GM12878 (cell line): ENCODE measurements around the gene NR1D1. TPM values are rescaled to one million over a fixed set of nuclear protein-coding genes. Genes with fewer than 3 reads are reported as not detected.

ENCODE experiments used
- ATAC-seq: fragments of 200-7000 bp; cut with Tn5 transposase; 3 replicates; pipeline ENCODE4 v1.9.1; 2020; ENCODE audit warnings: mild to moderate bottlenecking, moderate library complexity
- BruUV-seq: library from RNA; stranded (reverse); fragments of 400-500 nt; replicated peaks from 2 replicates; lab custom pipeline; 2021; lab: Mats Ljungman, UMichigan
- CTCF ChIA-PET: fragments of 300-600 bp; sonication (Branson Sonifier 250); formaldehyde crosslinking; extraction: SDS; loops from one replicate; lab custom pipeline; 2021; ENCODE audit warnings: inconsistent platforms; lab: Yijun Ruan, JAX
- POLR2A ChIA-PET: fragments of 350-600 bp; formaldehyde crosslinking; extraction: SDS; loops from one replicate; lab custom pipeline; 2021; ENCODE audit warnings: inconsistent platforms; lab: Charles Lee
- RAD21 ChIA-PET: fragments of 300-600 bp; sonication (Branson Sonifier 250); formaldehyde crosslinking; loops from one replicate; lab custom pipeline; 2023; ENCODE audit warnings: antibody characterized with exemption; ENCODE audit not compliant: unreplicated experiment; lab: Charles Lee
- SMC1A ChIA-PET: fragments of 300-600 bp; sonication (Branson Sonifier 250); formaldehyde crosslinking; loops from one replicate; lab custom pipeline; 2023; ENCODE audit not compliant: unreplicated experiment, uncharacterized antibody; lab: Charles Lee
- DNase-seq: peaks from one replicate; pipeline ENCODE4 v3.0.0-alpha.2; 2011; ENCODE audit warnings: low read depth, low spot score
- FAIRE-seq: peaks from 3 replicates; lab custom pipeline; 2011; peaks lifted over from hg19 to GRCh38; lab: Jason Lieb, UNC
- H2AFZ ChIP-seq: 2 replicates; pipeline ENCODE4 v1.6.0; 2011; ENCODE audit warnings: low read depth, low read length, control low read depth; ENCODE audit not compliant: control insufficient read depth
- H3K27ac ChIP-seq: 2 replicates; pipeline ENCODE4 v1.5.1; 2011; ENCODE audit warnings: control low read depth; ENCODE audit not compliant: control insufficient read depth, insufficient read depth
- H3K27me3 ChIP-seq, 2 experiments: replicated peaks in 1 of 2; 2 replicates each; pipeline versions ENCODE4 v1.6.0 to v1.6.1; 2011; ENCODE audit warnings: low read length in 1 of 2; ENCODE audit not compliant: control insufficient read depth in 2 of 2, insufficient read depth in 2 of 2
- H3K36me3 ChIP-seq, 2 experiments: 2 replicates each; pipeline ENCODE4 v1.5.1; 2011; ENCODE audit warnings: low read length in 1 of 2; ENCODE audit not compliant: control insufficient read depth in 2 of 2, insufficient read depth in 2 of 2
- H3K4me1 ChIP-seq: 2 replicates; pipeline ENCODE4 v1.6.1; 2011; ENCODE audit warnings: mild to moderate bottlenecking, low read length, moderate library complexity, mixed read lengths; ENCODE audit not compliant: control insufficient read depth, insufficient read depth
- H3K4me2 ChIP-seq: 2 replicates; pipeline ENCODE4 v1.6.0; 2011; ENCODE audit warnings: control low read depth; ENCODE audit not compliant: control insufficient read depth, insufficient read depth
- H3K4me3 ChIP-seq: fragments of 200-600 bp; sonication (generic); 2 replicates; pipeline ENCODE4 v1.5.1; 2016
- H3K79me2 ChIP-seq: 2 replicates; pipeline ENCODE4 v1.6.0; 2011; ENCODE audit warnings: low read length; ENCODE audit not compliant: control insufficient read depth, insufficient read depth
- H3K9ac ChIP-seq: 2 replicates; pipeline ENCODE4 v1.8.0; 2011; ENCODE audit warnings: low read length, control low read depth, mixed read lengths; ENCODE audit not compliant: control insufficient read depth, insufficient read depth
- H3K9me3 ChIP-seq: replicated peaks from 3 replicates; pipeline ENCODE4 v1.5.1; 2011; ENCODE audit warnings: mild to moderate bottlenecking, low read length; ENCODE audit not compliant: control insufficient read depth, insufficient read depth
- H4K20me1 ChIP-seq: 2 replicates; pipeline ENCODE4 v1.6.0; 2011; ENCODE audit not compliant: control insufficient read depth, insufficient read depth
- BHLHE40 ChIP-seq, 2 experiments: fragments of 450-650 bp in 1 of 2; IDR thresholded peaks; 2 replicates each; pipeline ENCODE4 v1.6.1; 2011 to 2017; ENCODE audit warnings: low read depth in 2 of 2, borderline replicate concordance in 1 of 2, improper control_type of control experiment in 1 of 2, low read length in 1 of 2, mild to moderate bottlenecking in 1 of 2
- CREM ChIP-seq: IDR thresholded peaks from 2 replicates; pipeline ENCODE4 v1.6.1; 2014; ENCODE audit warnings: antibody characterized with exemption, low read depth
- EGR1 ChIP-seq, 2 experiments: IDR thresholded peaks; 1 replicate in 1 of 2; 2 replicates in 1 of 2; pipeline ENCODE4 v1.6.1; 2011 to 2012; ENCODE audit warnings: low read depth in 2 of 2, low read length in 2 of 2, borderline replicate concordance in 1 of 2, mild to moderate bottlenecking in 1 of 2, moderate library complexity in 1 of 2
- FOXK2 ChIP-seq: fragments of 450-650 bp; IDR thresholded peaks from 2 replicates; pipeline ENCODE4 v1.6.1; 2017; ENCODE audit warnings: mild to moderate bottlenecking, moderate library complexity
- HDGF ChIP-seq: fragments of 450-650 bp; IDR thresholded peaks from 2 replicates; pipeline ENCODE4 v1.6.1; 2016; ENCODE audit warnings: antibody characterized with exemption
- MTA2 ChIP-seq: fragments of 450-650 bp; IDR thresholded peaks from 2 replicates; pipeline ENCODE4 v1.6.1; 2016; ENCODE audit warnings: low read depth, mild to moderate bottlenecking, moderate library complexity
- MXI1 ChIP-seq: fragments of 150-350 bp; IDR thresholded peaks from 2 replicates; pipeline ENCODE4 v1.6.1; 2011; ENCODE audit warnings: low read depth, mild to moderate bottlenecking, inconsistent platforms, low read length, improper control_type of control experiment
- MYC ChIP-seq: IDR thresholded peaks from 2 replicates; pipeline ENCODE4 v1.6.1; 2011; ENCODE audit warnings: mild to moderate bottlenecking, low read length, moderate library complexity, inconsistent platforms; ENCODE audit not compliant: insufficient read depth, insufficient replicate concordance, insufficient read length, severe bottlenecking
- RAD51 ChIP-seq: fragments of 450-650 bp; IDR thresholded peaks from 2 replicates; pipeline ENCODE4 v1.6.1; 2016; ENCODE audit warnings: moderate library complexity, mild to moderate bottlenecking, inconsistent platforms
- RB1 ChIP-seq: fragments of 450-650 bp; formaldehyde crosslinking; IDR thresholded peaks from 2 replicates; pipeline ENCODE4 v1.6.1; 2017; ENCODE audit warnings: mild to moderate bottlenecking, borderline replicate concordance
- RUNX3 ChIP-seq: IDR thresholded peaks from 2 replicates; pipeline ENCODE4 v1.6.1; 2012; ENCODE audit warnings: low read length, inconsistent platforms
- SMC3 ChIP-seq: IDR thresholded peaks from 2 replicates; pipeline ENCODE4 v1.6.1; 2011; ENCODE audit warnings: low read length, improper control_type of control experiment, borderline replicate concordance
- SPI1 ChIP-seq: IDR thresholded peaks from 2 replicates; pipeline ENCODE4 v1.6.1; 2011; ENCODE audit warnings: low read depth, mild to moderate bottlenecking, low read length, moderate library complexity, borderline replicate concordance; ENCODE audit not compliant: insufficient read depth
- YY1 ChIP-seq: IDR thresholded peaks from 2 replicates; pipeline ENCODE4 v1.6.1; 2011; ENCODE audit warnings: low read depth, mild to moderate bottlenecking, low read length
- WGBS: methylation state at CpG from one replicate; pipeline ENCODE4 v1.1.6; 2016; ENCODE audit warnings: low lambda C conversion rate; ENCODE audit not compliant: insufficient replicate concordance, insufficient coverage; ENCODE audit errors: missing lambda C conversion rate; 5-methylcytosine and 5-hydroxymethylcytosine counted together
- in situ Hi-C: fragments of 300-500 bp; cut with MboI; formaldehyde crosslinking; loops from 9 replicates; pipeline ENCODE4 v1.14.3; 2018; ENCODE audit warnings: mixed read lengths
- intact Hi-C: fragments of 100-400 bp; cut with micrococcal nuclease; formaldehyde crosslinking; loops from one replicate; pipeline ENCODE4 v1.14.2; 2022; ENCODE audit not compliant: unreplicated experiment
- polyA plus RNA-seq, 11 experiments: library from polyadenylated mRNA; depleted of rRNA in 4 of 11; unstranded in 6 of 11; stranded (reverse) in 5 of 11; fragments of >200 nt; fragmentation: Nextera tagmentation in 4 of 11; fragmentation: Illumina TruSeq in 1 of 11; extraction: Ambion mirVana in 4 of 11; extraction: Trizol in 1 of 11; gene quantifications; 1 replicate in 1 of 11; 2 replicates in 10 of 11; pipeline versions ENCODE4 v1.2.1 to v1.2.3, GENCODE V29; 2011 to 2016; ENCODE audit warnings: inconsistent platforms in 2 of 11, missing spikeins in 2 of 11, low read depth in 1 of 11
- total RNA-seq, 4 experiments: library from RNA; depleted of rRNA in 3 of 4; stranded (reverse); fragments of >200 nt in 3 of 4; fragmentation: Illumina TruSeq in 1 of 4; extraction: Trizol in 1 of 4; gene quantifications; 2 replicates each; pipeline versions ENCODE4 v1.2.1 to v1.2.3, GENCODE V29; 2013 to 2021
- TF ChIP-seq, protein P1 (sequence below): fragments of 450-650 bp; IDR thresholded peaks from 2 replicates; pipeline ENCODE4 v1.6.1; 2016; ENCODE audit warnings: mild to moderate bottlenecking
- TF ChIP-seq, protein P2 (sequence below): IDR thresholded peaks from 2 replicates; pipeline ENCODE4 v1.6.1; 2012; ENCODE audit warnings: low read depth, low read length, improper control_type of control experiment
- TF ChIP-seq, protein P3 (sequence below): IDR thresholded peaks from 2 replicates; pipeline ENCODE4 v1.6.1; 2012; ENCODE audit warnings: low read length, inconsistent platforms

NR1D1 gene
- total and polyA plus RNA-seq, 10 of the 15 experiments (the other 5 are each of a cell fraction or from before 2014, with no cell fraction given), result 0.10 to 3.4 (median 0.94) TPM

DNA sequence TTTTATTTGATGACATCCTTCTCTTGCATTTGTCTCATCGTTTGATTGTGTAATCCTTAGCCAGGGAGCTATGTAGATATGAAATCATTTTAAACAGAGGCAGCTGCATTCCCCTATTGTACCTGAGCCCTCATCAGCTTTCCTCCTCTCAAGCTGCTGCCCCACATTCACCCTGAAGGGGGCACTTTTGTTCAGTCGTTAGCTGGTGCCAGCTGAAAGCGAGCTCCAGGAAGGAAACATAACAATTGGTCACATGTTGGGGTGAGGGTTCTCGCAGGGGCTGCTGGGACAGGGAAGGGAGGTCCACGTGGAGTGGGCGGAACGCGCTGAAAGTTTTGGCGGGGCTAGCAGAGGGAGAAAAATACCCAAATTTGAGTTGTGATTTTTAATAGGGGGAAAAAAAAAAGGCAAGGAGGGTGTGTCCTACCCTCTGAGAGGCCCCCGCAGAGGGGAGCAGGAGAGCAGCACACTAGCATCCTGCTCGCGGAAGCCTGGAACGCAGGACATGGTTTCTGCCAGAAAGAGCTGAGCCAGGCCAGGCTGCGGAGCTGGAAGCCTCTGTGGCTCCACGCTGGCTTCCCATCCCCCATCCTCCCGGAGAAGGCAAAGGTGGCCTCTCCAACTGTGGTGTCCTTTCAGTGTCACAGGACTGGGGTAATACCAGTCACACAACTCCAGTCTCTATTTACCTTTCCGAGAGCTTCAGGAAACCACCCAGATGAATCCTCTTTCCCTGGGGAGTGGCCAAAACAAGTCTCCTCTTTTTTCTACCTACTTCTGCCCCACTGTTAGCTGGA lies 12.9 kb upstream of the NR1D1 start:
- Histone ChIP-seq H3K9me3 (no peaks in the 10 kb centered on the region), H3K79me2 (no peaks in the 10 kb centered on the region), H2AFZ (peak overlapping the region; percentile 66), H3K4me3 (peak overlapping the region; percentile 37; the same call in 1 of the 2 replicates), H3K9ac (peak overlapping the region; percentile 81), H3K36me3 (no peaks in the 10 kb centered on the region), H4K20me1 (no peaks in the 10 kb centered on the region), H3K4me1 (peaks cover 28% of the 10 kb centered on the region), H3K27me3 (no peaks in the 10 kb centered on the region), H3K4me2 (peak overlapping the region; percentile 87), H3K27ac (peak overlapping the region; percentile 82)
- CTCF ChIA-PET, result interaction anchor here (0.6 to 7.9 kb wide), 56 partner anchors 11 to 491 kb away, joined by 3 to 367 read pairs (median 7); partner anchors contain the start of genes CASC3, CDC6, CSF3 and MED24
- DNase-seq, result peak; percentile 83
- in situ Hi-C loops (loop anchor here (5.0 kb wide), 2 partner anchors 54 to 174 kb away; partner anchors contain the start of gene CDC6), intact Hi-C loops (loop anchor here (1.0 to 5.0 kb wide), 3 partner anchors 39 to 179 kb away; no protein-coding TSS in a partner anchor)
- RAD21 ChIA-PET, result interaction anchor here (0.7 to 7.0 kb wide), 48 partner anchors 8 to 419 kb away, joined by 3 to 246 read pairs (median 6); partner anchors contain the start of genes CASC3, CSF3, MED24 and MSL1
- WGBS, result 4% methylated on average over 17 of the region's 17 CpGs
- FAIRE-seq, result peak; percentile 93
- SMC1A ChIA-PET, result interaction anchor here (0.7 to 8.0 kb wide), 55 partner anchors 8 to 419 kb away, joined by 3 to 177 read pairs (median 5); partner anchors contain the start of genes CASC3, CDC6, CSF3 and MED24
- ATAC-seq, result peak; percentile 91
- BruUV-seq, result TSS peak; percentile 97
- POLR2A ChIA-PET, result interaction anchor here (0.5 to 5.8 kb wide), 26 partner anchors 8 to 294 kb away, joined by 3 to 52 read pairs (median 4); partner anchors contain the start of genes CASC3, CDC6, CSF3 and MSL1
- TF ChIP-seq, protein P1, sequence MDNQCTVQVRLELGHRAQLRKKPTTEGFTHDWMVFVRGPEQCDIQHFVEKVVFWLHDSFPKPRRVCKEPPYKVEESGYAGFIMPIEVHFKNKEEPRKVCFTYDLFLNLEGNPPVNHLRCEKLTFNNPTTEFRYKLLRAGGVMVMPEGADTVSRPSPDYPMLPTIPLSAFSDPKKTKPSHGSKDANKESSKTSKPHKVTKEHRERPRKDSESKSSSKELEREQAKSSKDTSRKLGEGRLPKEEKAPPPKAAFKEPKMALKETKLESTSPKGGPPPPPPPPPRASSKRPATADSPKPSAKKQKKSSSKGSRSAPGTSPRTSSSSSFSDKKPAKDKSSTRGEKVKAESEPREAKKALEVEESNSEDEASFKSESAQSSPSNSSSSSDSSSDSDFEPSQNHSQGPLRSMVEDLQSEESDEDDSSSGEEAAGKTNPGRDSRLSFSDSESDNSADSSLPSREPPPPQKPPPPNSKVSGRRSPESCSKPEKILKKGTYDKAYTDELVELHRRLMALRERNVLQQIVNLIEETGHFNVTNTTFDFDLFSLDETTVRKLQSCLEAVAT, result peak; percentile 75
- TF ChIP-seq HDGF, result 0 out of 2 replicates have a peak, but pooled peaks have one; percentile 46
- TF ChIP-seq RUNX3, result 0 out of 2 replicates have a peak, but pooled peaks have one; percentile 41
- TF ChIP-seq, protein P2, sequence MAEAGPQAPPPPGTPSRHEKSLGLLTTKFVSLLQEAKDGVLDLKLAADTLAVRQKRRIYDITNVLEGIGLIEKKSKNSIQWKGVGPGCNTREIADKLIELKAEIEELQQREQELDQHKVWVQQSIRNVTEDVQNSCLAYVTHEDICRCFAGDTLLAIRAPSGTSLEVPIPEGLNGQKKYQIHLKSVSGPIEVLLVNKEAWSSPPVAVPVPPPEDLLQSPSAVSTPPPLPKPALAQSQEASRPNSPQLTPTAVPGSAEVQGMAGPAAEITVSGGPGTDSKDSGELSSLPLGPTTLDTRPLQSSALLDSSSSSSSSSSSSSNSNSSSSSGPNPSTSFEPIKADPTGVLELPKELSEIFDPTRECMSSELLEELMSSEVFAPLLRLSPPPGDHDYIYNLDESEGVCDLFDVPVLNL, result no peak
- TF ChIP-seq MYC, result no peak
- peak; percentile 45 to 70; a peak in 2 of 4 replicates for TF ChIP-seq BHLHE40 (IDR thresholded peaks at IDR 0.05; ENCODE audit: borderline replicate concordance in 1 of 2, low read depth in 2 of 2, low read length in 1 of 2)
- peak; percentile 99 for TF ChIP-seq MXI1
- TF ChIP-seq EGR1 (IDR thresholded peaks at IDR 0.05; ENCODE audit: borderline replicate concordance in 1 of 2, low read depth in 2 of 2, low read length in 2 of 2), result peak in 1 of 2 experiments; percentile 61; a peak in 1 of 3 replicates
- TF ChIP-seq SPI1, result no peak
- TF ChIP-seq, protein P3, sequence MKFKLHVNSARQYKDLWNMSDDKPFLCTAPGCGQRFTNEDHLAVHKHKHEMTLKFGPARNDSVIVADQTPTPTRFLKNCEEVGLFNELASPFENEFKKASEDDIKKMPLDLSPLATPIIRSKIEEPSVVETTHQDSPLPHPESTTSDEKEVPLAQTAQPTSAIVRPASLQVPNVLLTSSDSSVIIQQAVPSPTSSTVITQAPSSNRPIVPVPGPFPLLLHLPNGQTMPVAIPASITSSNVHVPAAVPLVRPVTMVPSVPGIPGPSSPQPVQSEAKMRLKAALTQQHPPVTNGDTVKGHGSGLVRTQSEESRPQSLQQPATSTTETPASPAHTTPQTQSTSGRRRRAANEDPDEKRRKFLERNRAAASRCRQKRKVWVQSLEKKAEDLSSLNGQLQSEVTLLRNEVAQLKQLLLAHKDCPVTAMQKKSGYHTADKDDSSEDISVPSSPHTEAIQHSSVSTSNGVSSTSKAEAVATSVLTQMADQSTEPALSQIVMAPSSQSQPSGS, result no peak
- TF ChIP-seq CREM, result 0 out of 2 replicates have a peak, but pooled peaks have one; percentile 51
- peak; percentile 91; the same call in 1 of the 2 replicates for TF ChIP-seq RB1
- TF ChIP-seq MTA2, result no peak
- TF ChIP-seq SMC3, result peak; percentile 90
- TF ChIP-seq RAD51, result peak; percentile 97
- peak; percentile 75; the same call in 1 of the 2 replicates for TF ChIP-seq YY1
- peak; percentile 38 for TF ChIP-seq FOXK2
